ENCODE data around the gene ZYX. TPM values are rescaled to one million over a fixed set of nuclear protein-coding genes. Genes with fewer than 3 reads are reported as not detected.

ZYX gene

Small RNA genes lying within 50 kb of the gene (small RNA-seq; reads per million reads assigned to genes)
- gene MIR6892 (ENCODE audit: insufficient read depth): not detected

All from neuronal stem cell (in vitro differentiated cells).